8988T (cell line): ENCODE results near the gene PURB.
"Not testable (repeated sequence)": the region's sequence is repeated elsewhere in the genome, so short reads cannot be mapped to it uniquely, and the experiment has no call there.

ENCODE experiments used
- DNase-seq: peaks from one replicate; pipeline ENCODE4 v3.0.0; 2011

Gene PURB

GRCh38 chr7:44891372-44891771, 6.0 kb upstream of the PURB start:
- DNase-seq = no peak

- DNase-seq = no peak
These were observed 3.9 kb upstream of the PURB start for GRCh38 chr7:44889086-44889781.

GRCh38 chr7:44887293-44887692, 2.0 kb upstream of the PURB start:
- DNase-seq = no peak

GRCh38 chr7:44884621-44885393, 523 bp downstream of the PURB start:
- DNase-seq = no peak

GRCh38 chr7:44883961-44884620, 1.2 kb downstream of the PURB start:
- DNase-seq = no peak

GRCh38 chr7:44882899-44883298, 2.4 kb downstream of the PURB start:
- no peak for DNase-seq

- DNase-seq = no peak
These were observed 3.7 kb downstream of the PURB start for GRCh38 chr7:44881610-44882009.

GRCh38 chr7:44881066-44881600, 4.2 kb downstream of the PURB start:
- DNase-seq = no peak

- no peak for DNase-seq
These were observed 4.9 kb downstream of the PURB start for GRCh38 chr7:44880317-44881018.

- DNase-seq = no peak
These were observed 8.9 kb downstream of the PURB start for GRCh38 chr7:44876393-44876792.

- DNase-seq = no peak
These were observed 10.1 kb downstream of the PURB start for GRCh38 chr7:44875241-44875640.

- DNase-seq = no peak
These were observed 12.5 kb downstream of the PURB start for GRCh38 chr7:44872787-44873186.

GRCh38 chr7:44871918-44872317, 13.4 kb downstream of the PURB start:
- DNase-seq = not testable (repeated sequence)

GRCh38 chr7:44870780-44871179, 14.6 kb downstream of the PURB start:
- not testable (repeated sequence) for DNase-seq

GRCh38 chr7:44870336-44870735, 15.0 kb downstream of the PURB start:
- DNase-seq = not testable (repeated sequence)

GRCh38 chr7:44867073-44867995, 18.0 kb downstream of the PURB start:
- no peak for DNase-seq

GRCh38 chr7:44861949-44862348, 23.4 kb downstream of the PURB start:
- not testable (repeated sequence) for DNase-seq

- no peak for DNase-seq
These were observed 27.2 kb downstream of the PURB start for GRCh38 chr7:44858161-44858560.

GRCh38 chr7:44854644-44855364, 30.5 kb downstream of the PURB start:
- DNase-seq = no peak

- DNase-seq = no peak
These were observed 31.9 kb downstream of the PURB start for GRCh38 chr7:44853391-44853790.

GRCh38 chr7:44852590-44852989, 32.7 kb downstream of the PURB start:
- DNase-seq = no peak
